NCI-H526 (cell line): ENCODE measurements around the gene TNFSF13.
A peak's percentile ranks its signal among the peaks of the same experiment; 100 is the strongest.
"Not testable (repeated sequence)": the region's sequence is repeated elsewhere in the genome, so short reads cannot be mapped to it uniquely, and the experiment has no call there.

ENCODE experiments used
- DNase-seq, 2 experiments: peaks; one replicate each; lab custom pipeline; 2025; lab: John Stamatoyannopoulos, UW

Gene TNFSF13

GRCh38 chr17:7589891-7590691, 31.5 kb downstream of the TNFSF13 start, which contains the start of gene SOX15:
SOX15 (minus strand) TSS chr17:7590094; CDS start chr17:7589676, 418 bp downstream.
- peak in 1 of 2 experiments; percentile 35 for DNase-seq

DNA sequence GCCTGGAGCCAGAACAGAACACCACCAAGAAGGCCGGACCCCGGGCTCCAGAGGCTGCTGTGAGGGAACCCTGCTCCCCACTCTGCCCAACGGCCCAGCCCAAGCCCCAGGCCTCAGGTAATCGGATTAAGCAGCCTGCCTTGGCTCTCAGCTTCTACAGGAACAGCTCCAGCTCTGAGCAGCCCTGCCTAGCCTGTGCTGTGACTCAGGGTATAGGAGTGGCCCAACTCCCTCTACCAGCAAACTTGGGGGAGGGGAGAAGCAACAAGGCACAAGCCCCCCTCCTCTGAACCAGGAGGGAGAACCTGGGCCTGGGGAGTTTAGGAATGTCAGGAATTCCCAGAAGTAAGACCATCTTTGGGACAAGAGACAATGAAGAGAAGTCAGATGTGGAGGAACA, 32.2 kb downstream of the TNFSF13 start:
- DNase-seq: no peak

GRCh38 chr17:7591596-7591995, 33.0 kb downstream of the TNFSF13 start:
- no peak for DNase-seq

DNA sequence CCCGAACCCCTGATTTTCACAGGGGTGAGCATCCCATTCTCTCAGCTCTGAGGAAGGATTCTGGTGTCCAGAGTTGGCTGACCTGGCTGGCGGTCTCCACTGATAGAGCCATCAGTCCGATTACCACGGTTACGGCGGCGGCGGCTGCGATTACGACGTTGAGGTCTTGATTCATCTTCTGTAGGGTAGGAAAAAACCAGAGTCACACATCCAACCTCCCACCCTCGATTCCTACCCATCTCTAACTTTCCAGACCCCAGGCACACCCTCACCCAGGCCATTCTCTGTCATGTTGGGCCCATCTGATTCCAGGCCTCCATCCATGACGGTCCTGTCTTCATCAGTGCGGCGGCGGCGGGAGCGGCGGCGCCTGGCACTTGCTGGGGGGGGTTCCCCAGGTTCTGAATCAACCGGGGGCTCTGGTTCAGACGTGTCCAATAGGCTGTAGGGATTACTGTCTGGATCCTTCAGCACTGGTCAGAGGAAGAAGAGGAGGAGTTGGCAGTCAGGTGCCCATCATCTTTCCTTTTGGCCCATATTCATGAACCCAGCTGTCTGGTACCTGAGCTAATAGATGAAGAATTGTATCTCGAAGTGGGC, 34.0 kb downstream of the TNFSF13 start:
- DNase-seq: no peak

DNA sequence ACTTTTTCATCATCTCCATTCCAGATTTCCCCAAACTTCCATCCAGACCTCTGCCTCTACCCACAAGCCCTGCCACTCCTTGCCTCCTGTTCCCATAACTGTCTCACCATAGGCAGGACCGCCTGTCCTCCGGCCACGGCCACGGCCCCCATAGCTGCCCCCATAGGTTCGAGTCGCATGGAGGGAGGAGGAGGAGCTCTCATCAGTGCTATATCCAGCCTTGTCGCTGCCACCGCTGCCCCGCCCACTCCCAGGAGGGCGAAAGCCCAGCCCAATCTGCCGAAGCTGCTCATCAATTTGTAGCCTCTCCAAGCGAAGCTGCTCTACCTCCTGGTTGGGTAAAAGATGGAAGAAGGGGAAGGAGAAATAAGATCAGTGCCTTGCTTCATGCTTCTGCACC, 34.7 kb downstream of the TNFSF13 start:
- DNase-seq: no peak

GRCh38 chr17:7597561-7597960, 39.0 kb downstream of the TNFSF13 start:
- not testable (repeated sequence) for DNase-seq

GRCh38 chr17:7606280-7606679, 47.7 kb downstream of the TNFSF13 start:
- no peak for DNase-seq

DNA sequence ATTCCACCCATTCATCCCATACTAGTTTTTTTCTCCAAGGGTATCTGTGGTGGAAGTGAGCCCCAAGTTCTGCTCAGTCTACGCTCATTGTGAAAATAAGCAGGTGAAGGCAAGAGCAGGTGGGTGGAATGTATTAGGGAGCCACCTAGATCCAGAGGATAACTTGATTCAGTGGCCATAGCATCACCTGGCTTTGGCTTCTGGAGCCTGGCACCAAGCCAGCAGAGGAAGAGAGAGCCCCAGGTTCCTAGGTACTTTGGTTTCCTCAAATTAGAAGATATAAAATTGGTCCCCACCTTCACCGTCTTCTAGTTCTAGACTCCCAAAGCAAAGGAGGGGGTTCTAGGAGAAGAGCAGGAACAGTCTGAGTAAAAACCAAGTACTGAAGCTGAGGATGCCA, 52.1 kb downstream of the TNFSF13 start:
- no peak for DNase-seq
